GM21390 (cell line): ENCODE measurements around the gene TMEM255B.
A peak's percentile ranks its signal among the peaks of the same experiment; 100 is the strongest.
"Not testable (repeated sequence)": the region's sequence is repeated elsewhere in the genome, so short reads cannot be mapped to it uniquely, and the experiment has no call there.

Source experiments
- ATAC-seq: cut with Tn5 transposase; IDR thresholded peaks from one replicate; pipeline ENCODE4 v1.9.1; 2021; ENCODE audit not compliant: unreplicated experiment

TMEM255B gene

GRCh38 chr13:113816254-113816929 lies 57.4 kb downstream of the TMEM255B start:
- ATAC-seq: no peak

- peak; percentile 56 for ATAC-seq
These were observed 58.2 kb downstream of the TMEM255B start for GRCh38 chr13:113816946-113817859.

DNA sequence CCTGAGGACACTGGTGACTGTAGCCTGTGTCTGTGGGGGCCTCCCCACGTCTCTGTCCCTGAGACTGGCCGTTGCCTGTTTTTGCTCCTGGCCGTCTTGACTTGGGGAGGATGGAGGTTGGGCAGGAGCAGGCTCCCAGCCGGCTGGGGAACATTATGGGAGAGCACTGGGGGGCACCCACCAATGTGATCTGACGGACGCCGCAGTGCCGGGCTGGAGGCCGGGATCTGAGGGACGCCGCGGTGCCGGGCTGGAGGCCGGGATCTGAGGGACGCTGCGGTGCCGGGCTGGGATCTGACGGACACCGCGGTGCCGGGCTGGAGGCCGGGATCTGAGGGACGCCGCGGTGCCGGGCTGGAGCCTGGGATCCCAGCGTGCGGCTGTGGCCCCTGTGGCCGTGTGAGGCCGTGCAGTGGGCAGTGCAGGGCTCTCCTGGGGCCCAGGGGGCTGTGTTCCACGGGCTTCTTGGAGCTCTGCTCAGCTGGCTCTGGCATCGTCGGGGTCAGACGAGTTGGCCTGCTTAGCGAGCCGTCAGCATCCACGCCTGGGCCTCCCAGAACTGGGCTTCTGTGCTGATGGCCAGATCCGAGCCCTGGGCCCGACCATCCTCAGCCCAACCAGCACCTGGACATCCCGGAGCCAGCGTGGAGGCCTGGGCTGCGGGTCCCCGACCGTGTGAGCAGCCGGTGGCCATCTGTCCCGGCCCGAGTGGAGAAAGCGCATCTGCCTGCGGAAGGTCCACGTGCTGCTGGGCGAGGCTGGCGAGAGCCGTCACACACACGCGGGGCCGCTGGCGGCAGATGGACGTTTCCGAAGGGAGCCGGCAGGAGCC lies 59.0 kb downstream of the TMEM255B start:
- ATAC-seq: no peak

DNA sequence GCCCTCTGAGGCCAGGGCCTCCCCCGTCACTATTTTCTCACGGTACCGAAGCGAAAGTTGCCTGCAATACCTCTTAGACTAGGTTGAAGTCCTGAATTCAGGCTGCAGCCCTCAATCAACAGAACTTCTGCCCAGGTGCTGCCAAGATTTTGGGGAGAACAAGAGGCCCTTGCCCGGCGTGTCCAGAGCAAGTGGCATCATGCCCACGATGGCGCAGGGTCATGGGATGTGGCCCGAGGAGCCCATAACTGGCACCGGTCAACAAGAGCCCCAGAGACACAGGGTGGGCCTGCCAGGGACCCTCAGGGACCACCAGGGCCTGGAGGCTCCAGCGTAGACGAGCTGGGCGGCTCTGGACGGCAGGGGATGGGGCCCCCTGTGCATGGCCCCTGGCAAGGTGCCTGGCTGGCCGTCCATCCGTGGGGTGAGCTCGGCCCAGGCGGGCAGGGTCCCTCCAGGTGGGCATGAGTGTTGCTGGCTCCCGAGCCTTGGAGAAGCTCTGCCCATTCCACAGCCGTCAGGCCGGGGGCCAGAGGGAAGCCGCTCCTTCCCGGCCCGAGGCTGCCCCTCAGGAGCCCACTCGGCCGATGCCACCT lies 59.8 kb downstream of the TMEM255B start:
- ATAC-seq: no peak

- ATAC-seq: no peak
These were observed 60.3 kb downstream of the TMEM255B start for GRCh38 chr13:113819341-113819730.

DNA sequence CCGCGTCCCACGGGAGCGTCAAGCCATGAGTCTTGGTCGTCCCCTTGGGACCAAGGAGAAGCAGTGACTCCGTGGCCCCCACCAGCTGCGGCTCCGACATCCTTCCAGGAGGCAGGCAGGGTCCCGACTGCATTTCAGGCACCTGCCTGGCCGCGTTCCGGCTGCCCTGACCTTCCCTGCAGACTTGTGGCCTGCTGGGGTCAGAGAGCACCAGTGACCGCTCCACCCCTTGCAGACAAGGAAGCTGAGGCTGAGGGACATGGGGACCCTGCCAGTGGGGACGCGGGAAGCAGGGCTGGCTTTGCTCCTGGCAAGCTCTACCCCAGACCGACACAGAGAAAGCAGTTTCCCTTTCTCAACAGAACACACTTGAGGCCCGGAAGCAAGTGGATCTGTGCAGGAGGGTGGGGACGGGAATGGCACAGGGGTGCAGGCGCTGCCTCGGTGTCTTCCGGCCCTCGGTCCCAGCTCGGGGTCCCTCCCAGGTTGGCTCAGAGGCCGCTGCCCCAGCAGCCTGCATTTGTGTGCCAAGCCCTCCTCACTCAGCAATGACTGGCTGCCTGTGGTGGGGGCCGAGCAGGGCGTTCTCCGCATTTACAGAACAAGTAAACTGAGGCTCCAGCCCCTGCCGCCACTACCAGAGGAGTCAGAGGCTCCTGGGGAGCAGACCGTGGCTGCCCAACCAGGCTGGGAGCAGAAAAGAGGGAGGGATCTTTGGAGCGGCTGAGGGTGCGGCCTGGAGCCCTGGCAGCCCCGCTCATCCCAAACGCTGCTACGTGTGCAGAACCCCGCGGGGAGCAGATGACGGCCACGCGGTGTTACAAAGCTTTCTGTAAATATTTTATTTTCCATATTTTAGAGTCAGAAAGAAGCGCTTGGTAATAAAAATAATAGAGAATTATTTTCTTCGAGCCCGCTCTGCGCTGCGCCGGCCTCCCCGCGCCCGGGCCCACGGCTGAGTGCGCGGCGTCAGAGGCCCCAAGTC lies 61.0 kb downstream of the TMEM255B start:
- no peak for ATAC-seq

DNA sequence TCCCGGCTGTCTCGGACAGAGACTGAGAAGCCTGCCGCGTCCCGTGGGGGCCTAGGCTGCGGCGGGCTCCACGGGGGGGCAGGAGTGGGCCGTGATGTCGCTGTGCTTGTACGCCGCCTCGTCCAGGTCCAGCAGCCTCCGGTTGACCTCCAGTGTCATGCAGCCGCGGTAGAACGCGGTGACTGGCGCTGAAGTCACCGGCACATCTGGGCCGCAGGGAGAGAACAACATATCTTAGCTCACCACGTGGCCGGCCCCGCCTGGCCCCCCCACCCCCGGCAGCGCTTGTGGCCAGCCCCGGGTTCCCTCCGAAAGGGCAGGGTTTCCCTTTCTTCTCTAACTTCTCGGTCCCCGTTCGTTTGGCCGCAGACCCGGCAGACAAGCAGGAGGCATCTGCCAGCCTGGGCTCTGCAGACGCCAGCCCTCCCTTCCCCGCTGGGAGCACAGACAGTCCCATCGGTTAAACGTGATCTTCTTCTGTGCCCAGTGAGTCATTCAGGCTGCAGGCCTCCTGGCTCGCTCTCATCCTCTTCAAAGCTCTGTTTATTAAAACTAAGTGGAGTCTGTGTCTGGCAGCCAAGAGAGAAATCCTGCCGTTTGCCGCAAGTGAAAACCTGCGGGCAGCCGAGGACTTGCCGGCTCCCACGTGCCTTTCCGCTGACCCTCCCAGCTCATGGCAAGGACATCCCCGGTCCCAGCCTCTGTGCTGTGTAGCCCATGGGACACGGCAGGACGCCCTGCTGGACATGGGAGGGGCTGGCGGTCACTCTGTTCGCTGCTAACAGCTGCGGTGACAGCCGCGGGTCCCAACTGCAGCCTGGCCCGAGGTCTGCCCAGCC lies 62.0 kb downstream of the TMEM255B start:
- ATAC-seq: no peak

- ATAC-seq: no peak
These were observed 62.8 kb downstream of the TMEM255B start for GRCh38 chr13:113821847-113822246.

DNA sequence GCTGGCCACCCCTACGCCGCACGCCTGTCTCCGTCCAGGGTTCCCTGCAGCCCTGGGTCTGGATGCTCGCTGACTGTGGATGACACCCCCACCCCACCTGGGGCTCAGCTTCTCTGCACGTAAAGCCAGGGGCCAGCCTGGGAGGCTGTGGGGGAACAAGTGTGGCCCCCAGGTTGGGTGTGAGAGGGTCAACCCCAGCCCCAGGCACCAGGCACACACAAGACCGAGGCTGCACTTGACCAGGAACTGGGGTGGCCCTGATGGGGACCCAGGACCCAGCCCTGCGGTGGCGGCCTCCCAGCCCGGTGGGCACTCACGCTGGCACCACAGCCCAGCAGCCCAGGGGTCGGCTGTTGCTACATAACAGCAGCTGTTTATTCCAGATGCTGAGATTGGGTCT lies 63.2 kb downstream of the TMEM255B start:
- no peak for ATAC-seq

GRCh38 chr13:113822956-113823744 lies 64.1 kb downstream of the TMEM255B start:
- ATAC-seq: no peak

DNA sequence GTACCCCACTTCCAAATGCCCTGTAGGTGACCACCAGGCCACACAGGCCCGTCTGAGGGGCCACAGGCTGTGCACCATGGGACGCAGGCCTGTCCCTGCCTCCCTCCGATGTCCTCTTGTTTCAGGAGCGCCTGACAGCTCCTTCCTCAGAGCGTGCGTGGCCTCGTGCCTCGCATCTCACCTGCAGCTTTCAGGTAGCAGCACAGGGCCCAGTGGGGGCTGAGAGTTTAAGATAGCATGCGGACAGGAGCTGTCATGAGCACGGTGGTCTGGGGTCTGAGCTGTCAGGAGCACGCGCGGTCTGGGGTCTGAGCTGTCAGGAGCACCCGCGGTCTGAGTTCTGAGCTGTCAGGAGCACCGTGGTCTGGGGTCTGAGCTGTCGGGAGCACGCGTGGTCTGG lies 64.7 kb downstream of the TMEM255B start:
- no peak for ATAC-seq

GRCh38 chr13:113825841-113826240 lies 66.8 kb downstream of the TMEM255B start:
- ATAC-seq: no peak

DNA sequence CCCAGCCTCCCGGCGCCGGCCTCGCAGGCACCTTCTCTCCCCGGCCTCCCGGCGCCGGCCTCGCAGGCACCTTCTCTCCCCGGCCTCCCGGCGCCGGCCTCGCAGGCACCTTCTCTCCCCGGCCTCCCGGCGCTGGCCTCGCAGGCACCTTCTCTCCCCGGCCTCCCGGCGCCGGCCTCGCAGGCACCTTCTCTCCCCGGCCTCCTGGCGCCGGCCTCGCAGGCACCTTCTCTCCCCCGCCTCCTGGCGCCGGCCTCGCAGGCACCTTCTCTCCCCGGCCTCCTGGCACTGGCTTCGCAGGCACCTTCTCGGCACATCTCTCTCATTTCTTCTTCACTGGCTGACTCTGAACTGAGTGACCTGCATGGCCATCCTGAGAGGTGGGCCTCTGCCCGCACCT lies 67.4 kb downstream of the TMEM255B start:
- not testable (repeated sequence) for ATAC-seq

GRCh38 chr13:113827021-113827420 lies 68.0 kb downstream of the TMEM255B start:
- no peak for ATAC-seq

- no peak for ATAC-seq
These were observed 69.3 kb downstream of the TMEM255B start for GRCh38 chr13:113828282-113828825.

- ATAC-seq: not testable (repeated sequence)
These were observed 71.5 kb downstream of the TMEM255B start for GRCh38 chr13:113830426-113830950.

DNA sequence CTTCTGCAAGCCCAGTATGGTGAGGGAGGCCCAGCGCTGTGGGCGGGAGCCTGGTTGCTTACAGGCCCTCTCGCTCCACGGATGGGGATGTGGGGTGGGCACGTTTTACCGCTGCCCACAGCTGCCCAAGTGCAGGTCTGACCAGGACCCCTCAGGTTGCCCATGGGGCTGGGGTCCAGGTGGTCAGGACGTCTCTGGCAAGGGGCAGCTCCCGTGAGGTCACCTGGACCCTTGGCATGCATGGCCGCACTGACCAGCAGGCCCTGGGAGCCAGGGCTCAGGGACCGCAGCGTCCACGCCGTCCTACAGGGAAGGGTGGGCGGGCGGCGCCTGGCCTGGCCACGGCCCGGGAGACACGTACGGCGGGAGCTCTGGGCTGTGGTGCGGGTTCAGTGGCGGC lies 72.0 kb downstream of the TMEM255B start:
- no peak for ATAC-seq

DNA sequence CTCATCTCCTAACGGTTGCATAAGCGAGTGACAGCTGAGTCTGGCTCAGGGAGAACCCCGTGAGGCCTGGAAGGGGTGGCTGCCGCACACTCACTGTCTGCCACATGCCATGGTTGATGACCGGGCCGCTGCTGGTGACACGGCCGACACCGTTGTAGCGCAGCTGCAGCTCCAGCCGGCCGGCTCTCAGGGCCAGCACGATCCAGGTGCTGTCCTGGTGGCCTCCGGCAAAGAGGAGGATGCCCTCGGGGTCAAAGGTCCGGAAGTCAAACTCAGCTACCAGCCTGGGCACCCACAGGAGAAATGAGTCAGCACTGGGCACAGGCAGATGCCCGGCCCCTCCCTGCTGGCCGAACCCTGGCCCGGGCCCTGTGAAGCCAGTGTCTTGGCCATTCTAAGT lies 73.2 kb downstream of the TMEM255B start:
- ATAC-seq: no peak
